ENCODE results near the gene ILRUN. TPM values are rescaled to one million over a fixed set of nuclear protein-coding genes. Genes with fewer than 3 reads are reported as not detected.
"Not testable (repeated sequence)": the region's sequence is repeated elsewhere in the genome, so short reads cannot be mapped to it uniquely, and the experiment has no call there.

ILRUN gene
- 57.1 TPM for polyA plus RNA-seq (2013, experiment 1 of 4)
- 58.7 TPM for polyA plus RNA-seq (2013, experiment 2 of 4)
- 37.2 TPM for polyA plus RNA-seq (2013, experiment 3 of 4)
- 40.7 TPM for polyA plus RNA-seq (2013, experiment 4 of 4)

- H3K36me3 ChIP-seq (ENCODE audit: control insufficient read depth, insufficient read depth, low read length), result no peaks in the 10 kb centered on the region
- peaks cover 7% of the 10 kb centered on the region for H3K4me1 ChIP-seq (ENCODE audit: control insufficient read depth, insufficient read depth, low read length)
- peak within 1 kb of the TSS; percentile 36 for H3K27ac ChIP-seq (ENCODE audit: insufficient read depth, low read depth, low read length, poor library complexity, severe bottlenecking)
- H3K4me3 ChIP-seq (ENCODE audit: insufficient read depth, low read depth, low read length), result peak within 1 kb of the TSS; percentile 100
- H3K9me3 ChIP-seq (ENCODE audit: control insufficient read depth, low read length), result no peaks in the 10 kb centered on the region
- 14 to 15% methylated on average over 47 to 49 of the region's 49 CpGs for WGBS, 2 experiments
- H3K27me3 ChIP-seq (ENCODE audit: control insufficient read depth, insufficient read depth, low read length, poor library complexity, severe bottlenecking), result no peaks in the 10 kb centered on the region
Observed at GRCh38 chr6:34696739-34697543, at the start of gene ILRUN. Gene ILRUN (minus strand): TSS chr6:34696767. CDS start chr6:34696603, 164 bp downstream.

GRCh38 chr6:34745277-34746103, 48.9 kb upstream of the ILRUN start:
- Histone ChIP-seq H3K4me1 (ENCODE audit: control insufficient read depth, insufficient read depth, low read length) (no peaks in the 10 kb centered on the region), H3K27me3 (ENCODE audit: control insufficient read depth, insufficient read depth, low read length, poor library complexity, severe bottlenecking) (no peaks in the 10 kb centered on the region), H3K36me3 (ENCODE audit: control insufficient read depth, insufficient read depth, low read length) (no peaks in the 10 kb centered on the region), H3K4me3 (ENCODE audit: insufficient read depth, low read depth, low read length) (no peak overlapping the region), H3K9me3 (ENCODE audit: control insufficient read depth, low read length) (no peaks in the 10 kb centered on the region), H3K27ac (ENCODE audit: insufficient read depth, low read depth, low read length, poor library complexity, severe bottlenecking) (no peak overlapping the region)
- WGBS, 2 experiments, result 88 to 90% methylated on average over 10 of the region's 10 CpGs

- H3K4me1 ChIP-seq (ENCODE audit: control insufficient read depth, insufficient read depth, low read length); H3K36me3 ChIP-seq (ENCODE audit: control insufficient read depth, insufficient read depth, low read length); H3K9me3 ChIP-seq (ENCODE audit: control insufficient read depth, low read length); H3K27me3 ChIP-seq (ENCODE audit: control insufficient read depth, insufficient read depth, low read length, poor library complexity, severe bottlenecking); H3K4me3 ChIP-seq (ENCODE audit: insufficient read depth, low read depth, low read length); H3K27ac ChIP-seq (ENCODE audit: insufficient read depth, low read depth, low read length, poor library complexity, severe bottlenecking): not testable (repeated sequence)
- WGBS, 2 experiments, result 93 to 94% methylated on average over 10 of the region's 10 CpGs
Observed at GRCh38 chr6:34744294-34744647, 47.7 kb upstream of the ILRUN start.

GRCh38 chr6:34743625-34744293, 47.2 kb upstream of the ILRUN start:
- whole genome bisulfite sequencing, 2 experiments, result 88 to 94% methylated on average over 7 of the region's 7 CpGs

GRCh38 chr6:34742094-34742493, 45.5 kb upstream of the ILRUN start:
- no peaks in the 10 kb centered on the region for H3K36me3 ChIP-seq (ENCODE audit: control insufficient read depth, insufficient read depth, low read length)
- no peaks in the 10 kb centered on the region for H3K27me3 ChIP-seq (ENCODE audit: control insufficient read depth, insufficient read depth, low read length, poor library complexity, severe bottlenecking)
- H3K4me3 ChIP-seq (ENCODE audit: insufficient read depth, low read depth, low read length), result no peak overlapping the region
- no peak overlapping the region for H3K27ac ChIP-seq (ENCODE audit: insufficient read depth, low read depth, low read length, poor library complexity, severe bottlenecking)
- WGBS, 2 experiments, result 98 to 100% methylated on average over 4 of the region's 4 CpGs
- no peaks in the 10 kb centered on the region for H3K9me3 ChIP-seq (ENCODE audit: control insufficient read depth, low read length)
- H3K4me1 ChIP-seq (ENCODE audit: control insufficient read depth, insufficient read depth, low read length), result no peaks in the 10 kb centered on the region

More at GRCh38 chr6:34743625-34744293, 47.2 kb upstream of the ILRUN start:
- Histone ChIP-seq H3K9me3 (ENCODE audit: control insufficient read depth, low read length) (no peaks in the 10 kb centered on the region), H3K27ac (ENCODE audit: insufficient read depth, low read depth, low read length, poor library complexity, severe bottlenecking) (no peak overlapping the region), H3K27me3 (ENCODE audit: control insufficient read depth, insufficient read depth, low read length, poor library complexity, severe bottlenecking) (no peaks in the 10 kb centered on the region), H3K4me1 (ENCODE audit: control insufficient read depth, insufficient read depth, low read length) (no peaks in the 10 kb centered on the region), H3K36me3 (ENCODE audit: control insufficient read depth, insufficient read depth, low read length) (no peaks in the 10 kb centered on the region), H3K4me3 (ENCODE audit: insufficient read depth, low read depth, low read length) (no peak overlapping the region)

GRCh38 chr6:34736823-34737222, 40.3 kb upstream of the ILRUN start:
- Histone ChIP-seq H3K27ac (ENCODE audit: insufficient read depth, low read depth, low read length, poor library complexity, severe bottlenecking) (no peak overlapping the region), H3K36me3 (ENCODE audit: control insufficient read depth, insufficient read depth, low read length) (no peaks in the 10 kb centered on the region), H3K9me3 (ENCODE audit: control insufficient read depth, low read length) (no peaks in the 10 kb centered on the region), H3K4me3 (ENCODE audit: insufficient read depth, low read depth, low read length) (no peak overlapping the region), H3K4me1 (ENCODE audit: control insufficient read depth, insufficient read depth, low read length) (no peaks in the 10 kb centered on the region), H3K27me3 (ENCODE audit: control insufficient read depth, insufficient read depth, low read length, poor library complexity, severe bottlenecking) (no peaks in the 10 kb centered on the region)
- 91 to 93% methylated on average over 3 of the region's 3 CpGs for WGBS, 2 experiments

- H3K27ac ChIP-seq (ENCODE audit: insufficient read depth, low read depth, low read length, poor library complexity, severe bottlenecking), result no peak overlapping the region
- no peak overlapping the region for H3K4me3 ChIP-seq (ENCODE audit: insufficient read depth, low read depth, low read length)
- no peaks in the 10 kb centered on the region for H3K4me1 ChIP-seq (ENCODE audit: control insufficient read depth, insufficient read depth, low read length)
- no peaks in the 10 kb centered on the region for H3K36me3 ChIP-seq (ENCODE audit: control insufficient read depth, insufficient read depth, low read length)
- H3K27me3 ChIP-seq (ENCODE audit: control insufficient read depth, insufficient read depth, low read length, poor library complexity, severe bottlenecking), result no peaks in the 10 kb centered on the region
- 87 to 91% methylated on average over 5 of the region's 5 CpGs for WGBS, 2 experiments
- H3K9me3 ChIP-seq (ENCODE audit: control insufficient read depth, low read length), result no peaks in the 10 kb centered on the region
Observed at GRCh38 chr6:34731393-34732060, 35.0 kb upstream of the ILRUN start.

GRCh38 chr6:34729631-34730470, 33.3 kb upstream of the ILRUN start:
- no peaks in the 10 kb centered on the region for H3K36me3 ChIP-seq (ENCODE audit: control insufficient read depth, insufficient read depth, low read length)
- no peaks in the 10 kb centered on the region for H3K4me1 ChIP-seq (ENCODE audit: control insufficient read depth, insufficient read depth, low read length)
- H3K4me3 ChIP-seq (ENCODE audit: insufficient read depth, low read depth, low read length), result no peak overlapping the region
- H3K9me3 ChIP-seq (ENCODE audit: control insufficient read depth, low read length), result no peaks in the 10 kb centered on the region
- 96 to 97% methylated on average over 4 of the region's 4 CpGs for WGBS, 2 experiments
- no peak overlapping the region for H3K27ac ChIP-seq (ENCODE audit: insufficient read depth, low read depth, low read length, poor library complexity, severe bottlenecking)
- no peaks in the 10 kb centered on the region for H3K27me3 ChIP-seq (ENCODE audit: control insufficient read depth, insufficient read depth, low read length, poor library complexity, severe bottlenecking)

- no peaks in the 10 kb centered on the region for H3K4me1 ChIP-seq (ENCODE audit: control insufficient read depth, insufficient read depth, low read length)
- 91 to 97% methylated on average over 1 of the region's 1 CpG for WGBS, 2 experiments
- no peak overlapping the region for H3K27ac ChIP-seq (ENCODE audit: insufficient read depth, low read depth, low read length, poor library complexity, severe bottlenecking)
- H3K27me3 ChIP-seq (ENCODE audit: control insufficient read depth, insufficient read depth, low read length, poor library complexity, severe bottlenecking), result no peaks in the 10 kb centered on the region
- H3K36me3 ChIP-seq (ENCODE audit: control insufficient read depth, insufficient read depth, low read length), result no peaks in the 10 kb centered on the region
- H3K9me3 ChIP-seq (ENCODE audit: control insufficient read depth, low read length), result no peaks in the 10 kb centered on the region
- H3K4me3 ChIP-seq (ENCODE audit: insufficient read depth, low read depth, low read length), result no peak overlapping the region
Observed at GRCh38 chr6:34726055-34726454, 29.5 kb upstream of the ILRUN start.
